ENCODE data around the gene MCC.
"Not testable (repeated sequence)": the region's sequence is repeated elsewhere in the genome, so short reads cannot be mapped to it uniquely, and the experiment has no call there.

Gene MCC

GRCh38 chr5:113433862-113434612 lies 54.2 kb downstream of the MCC start:
- no peaks in the 10 kb centered on the region for H3K27me3 ChIP-seq (ENCODE audit: control insufficient read depth in 1 of 2, insufficient read depth in 2 of 2, low read length in 2 of 2)
- H3K4me1 ChIP-seq (ENCODE audit: control insufficient read depth in 1 of 2, insufficient read depth in 2 of 2, low read length in 2 of 2): no peaks in the 10 kb centered on the region
- no peaks in the 10 kb centered on the region for H3K36me3 ChIP-seq (ENCODE audit: control insufficient read depth in 1 of 2, insufficient read depth in 2 of 2, low read length in 2 of 2)
- H3K4me3 ChIP-seq (ENCODE audit: low read depth in 1 of 2, low read length in 2 of 2): no peak overlapping the region
- H3K9ac ChIP-seq (ENCODE audit: low read depth in 1 of 2, low read length in 2 of 2): no peak overlapping the region
- H3K27ac ChIP-seq (ENCODE audit: low read depth, low read length): no peak overlapping the region
- no peaks in the 10 kb centered on the region for H3K9me3 ChIP-seq (ENCODE audit: control insufficient read depth in 1 of 2, low read length in 2 of 2)

DNA sequence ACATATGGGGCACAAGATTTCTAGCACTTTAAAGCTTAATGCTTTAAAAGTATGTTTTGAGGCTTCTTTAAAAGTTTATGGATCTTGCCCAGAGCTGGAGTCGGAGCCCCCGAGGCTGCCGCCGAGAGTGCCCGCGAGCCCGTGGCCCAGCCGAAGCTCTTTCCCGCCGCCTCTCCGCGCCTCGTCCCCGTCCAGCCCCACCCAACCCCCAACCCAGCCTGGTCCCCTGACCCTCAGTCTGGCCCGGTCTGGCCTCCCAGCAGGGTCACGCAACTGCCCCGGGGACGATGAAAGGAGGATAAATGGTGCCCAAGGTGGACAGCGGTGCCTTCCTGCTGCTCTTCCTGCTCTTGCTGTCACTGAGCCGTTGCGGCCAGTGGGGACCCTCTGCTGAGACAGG lies 55.2 kb downstream of the MCC start:
- Histone ChIP-seq H3K27me3 (ENCODE audit: control insufficient read depth in 1 of 2, insufficient read depth in 2 of 2, low read length in 2 of 2) (no peaks in the 10 kb centered on the region), H3K9me3 (ENCODE audit: control insufficient read depth in 1 of 2, low read length in 2 of 2) (no peaks in the 10 kb centered on the region), H3K36me3 (ENCODE audit: control insufficient read depth in 1 of 2, insufficient read depth in 2 of 2, low read length in 2 of 2) (no peaks in the 10 kb centered on the region), H3K27ac (ENCODE audit: low read depth, low read length) (no peak overlapping the region), H3K4me3 (ENCODE audit: low read depth in 1 of 2, low read length in 2 of 2) (no peak overlapping the region), H3K9ac (ENCODE audit: low read depth in 1 of 2, low read length in 2 of 2) (no peak overlapping the region), H3K4me1 (ENCODE audit: control insufficient read depth in 1 of 2, insufficient read depth in 2 of 2, low read length in 2 of 2) (no peaks in the 10 kb centered on the region)

- no peak overlapping the region for H3K4me3 ChIP-seq (ENCODE audit: low read depth in 1 of 2, low read length in 2 of 2)
- H3K27me3 ChIP-seq (ENCODE audit: control insufficient read depth in 1 of 2, insufficient read depth in 2 of 2, low read length in 2 of 2): no peaks in the 10 kb centered on the region
- no peak overlapping the region for H3K27ac ChIP-seq (ENCODE audit: low read depth, low read length)
- no peaks in the 10 kb centered on the region for H3K9me3 ChIP-seq (ENCODE audit: control insufficient read depth in 1 of 2, low read length in 2 of 2)
- H3K4me1 ChIP-seq (ENCODE audit: control insufficient read depth in 1 of 2, insufficient read depth in 2 of 2, low read length in 2 of 2): no peaks in the 10 kb centered on the region
- H3K9ac ChIP-seq (ENCODE audit: low read depth in 1 of 2, low read length in 2 of 2): no peak overlapping the region
- no peaks in the 10 kb centered on the region for H3K36me3 ChIP-seq (ENCODE audit: control insufficient read depth in 1 of 2, insufficient read depth in 2 of 2, low read length in 2 of 2)
Measured at GRCh38 chr5:113427871-113428574, 60.2 kb downstream of the MCC start.

GRCh38 chr5:113425909-113426308 lies 62.3 kb downstream of the MCC start:
- no peak overlapping the region for H3K9ac ChIP-seq (ENCODE audit: low read depth in 1 of 2, low read length in 2 of 2)
- no peak overlapping the region for H3K27ac ChIP-seq (ENCODE audit: low read depth, low read length)
- H3K9me3 ChIP-seq (ENCODE audit: control insufficient read depth in 1 of 2, low read length in 2 of 2): no peaks in the 10 kb centered on the region
- no peaks in the 10 kb centered on the region for H3K4me1 ChIP-seq (ENCODE audit: control insufficient read depth in 1 of 2, insufficient read depth in 2 of 2, low read length in 2 of 2)
- H3K36me3 ChIP-seq (ENCODE audit: control insufficient read depth in 1 of 2, insufficient read depth in 2 of 2, low read length in 2 of 2): no peaks in the 10 kb centered on the region
- H3K27me3 ChIP-seq (ENCODE audit: control insufficient read depth in 1 of 2, insufficient read depth in 2 of 2, low read length in 2 of 2): no peaks in the 10 kb centered on the region
- no peak overlapping the region for H3K4me3 ChIP-seq (ENCODE audit: low read depth in 1 of 2, low read length in 2 of 2)

- no peak overlapping the region for H3K4me3 ChIP-seq (ENCODE audit: low read depth in 1 of 2, low read length in 2 of 2)
- no peaks in the 10 kb centered on the region for H3K36me3 ChIP-seq (ENCODE audit: control insufficient read depth in 1 of 2, insufficient read depth in 2 of 2, low read length in 2 of 2)
- H3K4me1 ChIP-seq (ENCODE audit: control insufficient read depth in 1 of 2, insufficient read depth in 2 of 2, low read length in 2 of 2): no peaks in the 10 kb centered on the region
- H3K9ac ChIP-seq (ENCODE audit: low read depth in 1 of 2, low read length in 2 of 2): no peak overlapping the region
- H3K27me3 ChIP-seq (ENCODE audit: control insufficient read depth in 1 of 2, insufficient read depth in 2 of 2, low read length in 2 of 2): no peaks in the 10 kb centered on the region
- H3K9me3 ChIP-seq (ENCODE audit: control insufficient read depth in 1 of 2, low read length in 2 of 2): no peaks in the 10 kb centered on the region
- H3K27ac ChIP-seq (ENCODE audit: low read depth, low read length): no peak overlapping the region
Measured at GRCh38 chr5:113421693-113422092, 66.6 kb downstream of the MCC start.

DNA sequence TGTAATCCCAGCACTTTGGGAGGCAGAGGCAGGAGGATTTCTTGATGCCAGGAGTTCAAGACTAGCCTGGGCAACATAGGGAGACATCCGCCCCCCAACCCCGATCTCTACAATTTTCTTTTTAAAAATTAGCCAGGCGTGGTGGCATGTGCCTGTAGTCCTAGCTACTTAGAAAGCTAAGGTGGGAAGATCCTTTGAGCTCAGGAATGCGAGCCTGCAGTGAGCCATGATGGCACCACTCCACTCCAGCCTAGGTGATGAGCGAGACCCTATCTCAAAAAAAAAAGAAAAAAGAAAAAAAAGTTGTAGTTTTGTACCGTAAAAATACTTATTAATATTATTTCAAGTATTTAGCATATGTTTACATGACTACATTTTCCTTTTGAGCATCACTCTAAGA lies 82.7 kb downstream of the MCC start:
- no peaks in the 10 kb centered on the region for H3K27me3 ChIP-seq (ENCODE audit: control insufficient read depth in 1 of 2, insufficient read depth in 2 of 2, low read length in 2 of 2)
- H3K4me1 ChIP-seq (ENCODE audit: control insufficient read depth in 1 of 2, insufficient read depth in 2 of 2, low read length in 2 of 2): no peaks in the 10 kb centered on the region
- no peak overlapping the region for H3K9ac ChIP-seq (ENCODE audit: low read depth in 1 of 2, low read length in 2 of 2)
- H3K27ac ChIP-seq (ENCODE audit: low read depth, low read length): no peak overlapping the region
- H3K4me3 ChIP-seq (ENCODE audit: low read depth in 1 of 2, low read length in 2 of 2): no peak overlapping the region
- H3K9me3 ChIP-seq (ENCODE audit: control insufficient read depth in 1 of 2, low read length in 2 of 2): no peaks in the 10 kb centered on the region
- H3K36me3 ChIP-seq (ENCODE audit: control insufficient read depth in 1 of 2, insufficient read depth in 2 of 2, low read length in 2 of 2): no peaks in the 10 kb centered on the region

DNA sequence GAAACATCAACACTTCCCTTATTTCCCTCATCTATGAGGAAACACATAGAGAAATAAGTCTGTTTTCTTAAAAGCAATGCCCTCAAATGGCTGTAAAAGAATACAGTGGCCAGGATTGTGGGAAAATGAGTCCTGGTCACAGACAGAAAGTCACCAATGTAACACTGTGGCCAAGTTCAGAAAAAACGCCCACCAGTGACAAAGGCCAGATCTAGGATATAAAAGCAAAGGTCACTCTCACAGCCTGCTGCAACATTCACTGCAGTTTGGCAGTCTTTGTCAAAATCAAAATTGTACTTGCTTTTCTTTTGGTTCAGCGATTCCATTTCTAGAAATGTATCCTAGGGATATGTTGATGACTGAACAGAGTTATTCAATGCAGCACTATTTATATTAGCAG lies 84.0 kb downstream of the MCC start:
- Histone ChIP-seq H3K4me3 (ENCODE audit: low read depth in 1 of 2, low read length in 2 of 2) (no peak overlapping the region), H3K36me3 (ENCODE audit: control insufficient read depth in 1 of 2, insufficient read depth in 2 of 2, low read length in 2 of 2) (no peaks in the 10 kb centered on the region), H3K4me1 (ENCODE audit: control insufficient read depth in 1 of 2, insufficient read depth in 2 of 2, low read length in 2 of 2) (no peaks in the 10 kb centered on the region), H3K9ac (ENCODE audit: low read depth in 1 of 2, low read length in 2 of 2) (no peak overlapping the region), H3K9me3 (ENCODE audit: control insufficient read depth in 1 of 2, low read length in 2 of 2) (no peaks in the 10 kb centered on the region), H3K27ac (ENCODE audit: low read depth, low read length) (no peak overlapping the region), H3K27me3 (ENCODE audit: control insufficient read depth in 1 of 2, insufficient read depth in 2 of 2, low read length in 2 of 2) (no peaks in the 10 kb centered on the region)

- not testable (repeated sequence) for H3K9ac ChIP-seq (ENCODE audit: low read depth in 1 of 2, low read length in 2 of 2); H3K9me3 ChIP-seq (ENCODE audit: control insufficient read depth in 1 of 2, low read length in 2 of 2); H3K27me3 ChIP-seq (ENCODE audit: control insufficient read depth in 1 of 2, insufficient read depth in 2 of 2, low read length in 2 of 2); H3K4me3 ChIP-seq (ENCODE audit: low read depth in 1 of 2, low read length in 2 of 2); H3K4me1 ChIP-seq (ENCODE audit: control insufficient read depth in 1 of 2, insufficient read depth in 2 of 2, low read length in 2 of 2); H3K36me3 ChIP-seq (ENCODE audit: control insufficient read depth in 1 of 2, insufficient read depth in 2 of 2, low read length in 2 of 2); H3K27ac ChIP-seq (ENCODE audit: low read depth, low read length)
Measured at GRCh38 chr5:113397986-113398385, 90.3 kb downstream of the MCC start.

- Histone ChIP-seq H3K4me3 (ENCODE audit: low read depth in 1 of 2, low read length in 2 of 2) (no peak overlapping the region), H3K9me3 (ENCODE audit: control insufficient read depth in 1 of 2, low read length in 2 of 2) (no peaks in the 10 kb centered on the region), H3K27ac (ENCODE audit: low read depth, low read length) (no peak overlapping the region), H3K4me1 (ENCODE audit: control insufficient read depth in 1 of 2, insufficient read depth in 2 of 2, low read length in 2 of 2) (no peaks in the 10 kb centered on the region), H3K9ac (ENCODE audit: low read depth in 1 of 2, low read length in 2 of 2) (no peak overlapping the region), H3K27me3 (ENCODE audit: control insufficient read depth in 1 of 2, insufficient read depth in 2 of 2, low read length in 2 of 2) (peaks cover 0 to 3% of the 10 kb centered on the region in 2 donors), H3K36me3 (ENCODE audit: control insufficient read depth in 1 of 2, insufficient read depth in 2 of 2, low read length in 2 of 2) (no peaks in the 10 kb centered on the region)
Measured at GRCh38 chr5:113397046-113397445, 91.2 kb downstream of the MCC start.

GRCh38 chr5:113394658-113395057 lies 93.6 kb downstream of the MCC start:
- H3K4me1 ChIP-seq (ENCODE audit: control insufficient read depth in 1 of 2, insufficient read depth in 2 of 2, low read length in 2 of 2): no peaks in the 10 kb centered on the region
- H3K9ac ChIP-seq (ENCODE audit: low read depth in 1 of 2, low read length in 2 of 2): no peak overlapping the region
- H3K27ac ChIP-seq (ENCODE audit: low read depth, low read length): no peak overlapping the region
- no peaks in the 10 kb centered on the region for H3K9me3 ChIP-seq (ENCODE audit: control insufficient read depth in 1 of 2, low read length in 2 of 2)
- no peak overlapping the region for H3K4me3 ChIP-seq (ENCODE audit: low read depth in 1 of 2, low read length in 2 of 2)
- H3K36me3 ChIP-seq (ENCODE audit: control insufficient read depth in 1 of 2, insufficient read depth in 2 of 2, low read length in 2 of 2): no peaks in the 10 kb centered on the region
- H3K27me3 ChIP-seq (ENCODE audit: control insufficient read depth in 1 of 2, insufficient read depth in 2 of 2, low read length in 2 of 2): peaks cover 0 to 3% of the 10 kb centered on the region in 2 donors

Data from duodenal mucosa (tissue), 2 donors.